NCI-H82 treated with DMSO at 0.1 percent for 48 hours (cell line): ENCODE data around the gene ATOH8.

ENCODE experiments used
- DNase-seq: peaks from one replicate; lab custom pipeline; 2025; ENCODE audit not compliant: unreplicated experiment; lab: John Stamatoyannopoulos, UW

Gene ATOH8

DNA sequence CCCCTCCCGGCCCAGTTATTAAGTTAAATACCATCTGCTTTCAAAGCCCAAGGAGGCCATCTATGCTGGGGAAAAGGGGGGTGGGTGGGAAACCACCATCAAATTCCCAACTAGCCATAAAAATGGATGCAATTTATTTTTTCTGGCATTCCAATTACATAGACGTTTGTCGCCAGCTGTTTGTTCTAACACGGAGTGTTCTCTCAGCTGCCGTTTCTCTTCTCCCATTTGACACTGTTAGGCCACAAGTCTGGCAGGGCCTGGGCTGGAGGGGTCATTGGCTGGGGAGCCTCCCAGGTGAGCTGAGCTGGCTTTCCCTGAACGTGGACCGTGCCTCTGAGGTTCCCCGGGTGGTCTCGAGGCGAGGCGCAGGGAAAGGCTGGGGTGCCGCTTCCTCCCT, 16.6 kb downstream of the ATOH8 start:
- no peak for DNase-seq

DNA sequence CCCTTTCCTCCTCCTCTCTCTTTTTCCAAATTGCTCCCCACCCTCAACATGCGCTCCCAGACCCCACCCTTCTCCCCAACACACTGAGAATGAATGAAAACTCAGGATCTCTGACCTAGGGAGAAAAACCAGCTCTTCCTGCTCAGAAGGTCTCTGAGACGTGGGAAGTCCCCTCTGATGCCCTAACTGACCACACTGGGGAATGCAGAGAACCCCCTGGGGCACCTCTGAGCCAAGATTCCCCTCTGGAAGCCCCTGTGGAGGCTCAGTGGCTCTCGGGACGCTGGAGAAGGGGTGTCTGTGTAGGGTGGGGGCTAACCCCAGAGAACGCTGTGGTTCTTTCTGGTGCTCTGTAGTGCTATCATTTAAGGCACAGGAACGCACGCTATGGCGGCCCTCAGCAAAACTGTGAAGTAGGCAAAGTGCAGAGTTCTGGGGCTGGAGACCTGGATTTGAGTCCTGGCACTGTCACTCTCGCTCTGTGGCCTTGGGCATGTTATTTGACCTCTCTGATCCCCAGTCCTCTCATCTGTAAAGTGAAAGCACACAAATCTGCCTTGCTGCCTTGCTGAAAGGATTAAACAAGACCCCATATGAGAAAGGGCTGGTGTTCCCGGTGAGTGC, 17.1 kb downstream of the ATOH8 start:
- no peak for DNase-seq

DNA sequence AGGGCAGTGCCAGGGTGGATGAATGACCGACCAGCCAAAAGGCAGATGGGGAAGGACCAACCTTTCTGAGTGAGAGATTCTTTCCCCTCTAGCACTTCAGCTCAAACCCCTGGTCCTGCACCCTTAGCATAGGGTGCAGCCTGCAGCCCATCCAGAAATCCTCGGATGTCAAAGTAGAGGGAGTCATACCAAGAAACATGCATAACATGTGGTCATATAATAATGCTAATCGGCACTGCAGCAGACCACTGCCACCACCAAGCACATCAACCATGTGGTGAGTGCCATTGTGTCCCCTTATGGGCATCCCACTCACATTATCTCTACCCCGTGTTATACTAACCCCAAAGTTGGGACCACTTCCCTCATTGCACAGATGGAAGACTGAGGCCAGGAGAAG, 17.7 kb downstream of the ATOH8 start:
- no peak for DNase-seq

DNA sequence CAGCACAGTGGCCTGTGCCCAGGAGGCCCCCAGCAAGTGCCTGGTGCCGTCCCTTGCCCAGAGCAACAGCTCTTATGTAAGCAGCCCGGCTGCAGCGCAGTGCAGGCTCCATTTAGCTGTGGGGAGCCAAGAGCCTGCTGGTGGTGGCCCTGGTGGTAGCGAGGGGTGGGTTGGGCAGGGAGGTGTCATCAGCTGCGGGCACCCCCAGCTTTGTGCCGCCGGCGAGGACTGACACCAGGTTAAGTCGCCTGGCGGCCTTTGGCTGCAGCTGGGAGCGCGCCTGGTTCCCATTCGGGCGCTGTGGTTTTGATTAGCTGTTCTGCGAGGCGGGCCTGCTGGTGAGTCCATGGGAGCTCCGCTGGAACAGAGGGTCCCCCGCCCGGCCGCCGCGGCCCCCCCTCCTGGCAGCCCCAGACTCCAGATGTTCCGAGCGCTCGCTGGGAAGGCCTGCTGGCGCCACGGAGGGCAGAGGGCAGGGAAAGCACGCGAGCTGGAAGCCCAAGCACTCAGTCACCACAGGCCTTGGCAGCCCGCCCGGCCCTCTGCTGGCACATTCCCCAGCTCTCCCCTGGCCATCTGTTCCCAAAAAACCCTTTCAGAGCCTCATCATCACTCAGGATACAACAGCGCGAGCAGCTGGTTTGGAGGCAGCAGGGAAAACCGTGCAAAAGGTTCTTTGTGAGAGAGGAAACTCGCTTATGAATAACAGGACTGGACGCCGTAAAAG, 18.4 kb downstream of the ATOH8 start:
- peak; percentile 99 for DNase-seq

DNA sequence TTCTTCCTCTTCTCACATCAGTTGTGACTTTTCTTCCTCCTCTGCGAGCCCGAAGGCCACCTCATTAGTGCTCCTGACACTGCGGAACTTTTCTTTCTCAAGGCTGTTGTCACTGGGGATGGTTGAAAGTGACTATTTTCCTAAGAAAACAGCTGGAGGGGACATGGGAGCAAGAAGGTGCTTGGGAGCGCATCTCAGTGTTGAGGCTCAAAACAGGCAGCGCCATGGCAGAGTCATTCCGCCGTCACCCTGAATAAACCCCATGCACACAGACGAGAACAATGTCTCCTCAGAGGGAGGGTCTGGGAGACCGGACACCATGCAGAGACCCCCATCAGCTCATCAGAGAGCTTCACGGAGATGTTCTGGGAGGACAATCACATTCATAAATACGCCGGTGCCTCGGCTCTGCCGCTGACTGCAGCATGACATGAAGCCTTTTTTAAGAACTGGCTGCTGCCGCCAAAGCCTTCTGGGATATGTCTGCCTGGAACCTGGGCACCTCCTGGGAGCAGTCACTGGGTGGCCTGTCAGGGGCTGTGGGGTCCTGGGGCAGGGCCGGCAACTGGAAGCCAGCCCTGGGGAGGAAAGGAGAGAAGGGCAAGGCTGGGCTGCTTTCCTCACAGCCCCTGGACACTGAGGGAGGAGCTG, 19.2 kb downstream of the ATOH8 start:
- DNase-seq = no peak

DNA sequence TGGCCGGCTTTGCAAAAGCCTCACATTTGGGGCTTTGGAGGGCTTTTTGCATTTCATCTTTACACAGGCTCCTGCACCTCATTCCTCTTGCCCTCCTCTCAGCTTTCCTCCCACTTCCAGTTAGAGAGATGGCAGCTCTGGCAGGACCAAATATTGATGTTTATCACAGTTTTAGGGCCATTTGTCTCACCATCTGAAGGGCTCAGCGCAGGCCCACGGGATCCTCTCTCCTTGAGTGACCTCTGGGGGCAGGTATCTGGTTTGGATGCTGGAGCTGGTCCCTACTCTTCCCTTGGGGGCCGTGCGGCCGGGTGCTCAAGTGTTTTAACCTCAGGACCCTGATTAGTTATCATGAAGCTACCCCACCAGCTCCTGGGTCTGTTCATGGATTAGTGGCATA, 19.9 kb downstream of the ATOH8 start:
- DNase-seq = no peak

DNA sequence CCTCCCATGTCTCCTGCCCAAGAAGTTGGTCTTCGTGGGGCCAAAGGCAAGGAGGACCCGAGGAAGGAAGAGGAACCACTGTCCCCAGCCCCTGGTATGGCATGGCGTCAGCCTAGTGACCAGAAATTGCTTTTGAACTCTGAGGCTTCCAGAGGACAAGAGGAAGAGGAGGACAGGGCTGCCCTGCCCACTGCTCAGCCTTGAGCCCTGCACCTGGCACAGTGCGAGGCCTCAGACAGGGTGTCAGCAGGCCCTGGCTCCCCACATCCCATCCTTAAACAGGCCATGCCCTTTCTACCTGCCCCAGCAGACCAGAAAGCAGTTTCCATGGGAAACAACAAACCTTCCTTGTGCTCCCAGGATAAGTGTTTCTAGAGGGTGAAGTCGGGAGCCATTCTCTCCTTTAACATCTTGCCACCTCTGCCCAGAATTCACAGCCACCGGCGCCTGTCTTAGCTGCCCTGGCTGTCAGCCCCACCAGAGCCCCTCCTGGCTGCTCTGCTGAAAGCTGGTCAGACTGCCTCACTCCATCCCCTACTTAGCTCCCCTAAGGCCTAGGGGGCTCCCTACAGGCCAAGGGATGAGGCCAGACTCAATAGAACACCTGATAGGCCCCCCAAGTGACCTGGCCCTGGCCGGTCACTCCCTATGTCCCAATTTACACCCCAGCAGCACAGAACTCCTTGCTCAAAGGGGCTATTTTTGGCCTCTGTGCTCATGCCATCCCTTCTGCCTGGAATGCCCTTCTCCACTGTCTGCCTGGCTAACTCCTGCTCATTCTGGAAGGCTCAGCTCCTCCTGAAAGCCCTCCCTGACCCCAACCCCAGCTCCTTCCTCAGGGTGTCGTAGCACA, 20.6 kb downstream of the ATOH8 start:
- DNase-seq = no peak

DNA sequence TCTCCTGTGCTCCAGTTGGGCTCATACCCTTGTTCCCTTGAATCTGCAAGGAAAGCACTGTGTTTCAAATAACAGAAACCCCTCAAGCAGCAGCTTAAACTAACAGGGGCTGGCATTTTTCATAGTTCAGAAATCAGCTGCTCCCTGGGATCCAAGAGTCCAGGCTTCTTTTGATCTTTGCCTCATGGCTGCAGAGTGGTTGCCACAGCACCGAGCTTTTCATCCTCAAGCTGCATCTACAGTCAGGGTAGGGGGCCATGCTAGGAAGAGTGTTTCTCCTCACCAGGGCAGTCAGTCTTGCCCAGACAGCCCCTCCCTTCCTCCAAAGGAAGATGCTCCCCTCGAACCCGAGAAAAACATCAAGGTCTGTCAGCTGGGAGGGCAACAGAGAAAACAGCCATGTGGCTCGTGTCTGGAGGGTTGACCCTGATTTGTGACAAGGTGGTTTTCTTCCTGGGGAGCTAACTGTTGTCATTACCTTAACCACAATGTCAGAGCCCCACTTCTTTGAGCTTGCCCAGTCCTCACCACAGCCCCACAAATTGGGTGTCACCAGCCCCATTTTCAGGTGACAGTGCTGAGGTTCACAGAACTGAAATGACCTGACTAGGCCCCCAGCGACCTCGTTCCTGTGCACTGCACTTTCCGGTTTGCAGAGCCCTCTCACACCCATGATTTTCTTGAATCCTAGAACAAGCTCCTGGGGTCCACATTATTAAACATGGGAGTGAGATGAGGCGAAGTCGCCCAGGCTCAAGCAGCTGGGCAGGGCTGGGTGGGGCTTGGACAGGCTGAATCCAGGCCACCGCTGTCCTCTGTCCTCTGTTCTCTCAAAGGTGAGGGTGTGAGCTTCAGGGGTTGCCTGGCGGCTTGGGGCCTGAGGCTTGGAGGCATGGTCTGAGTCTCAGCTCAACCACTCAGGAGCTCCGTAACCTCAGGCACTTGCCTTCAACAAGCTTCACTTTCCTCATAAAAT, 21.9 kb downstream of the ATOH8 start:
- DNase-seq = no peak

DNA sequence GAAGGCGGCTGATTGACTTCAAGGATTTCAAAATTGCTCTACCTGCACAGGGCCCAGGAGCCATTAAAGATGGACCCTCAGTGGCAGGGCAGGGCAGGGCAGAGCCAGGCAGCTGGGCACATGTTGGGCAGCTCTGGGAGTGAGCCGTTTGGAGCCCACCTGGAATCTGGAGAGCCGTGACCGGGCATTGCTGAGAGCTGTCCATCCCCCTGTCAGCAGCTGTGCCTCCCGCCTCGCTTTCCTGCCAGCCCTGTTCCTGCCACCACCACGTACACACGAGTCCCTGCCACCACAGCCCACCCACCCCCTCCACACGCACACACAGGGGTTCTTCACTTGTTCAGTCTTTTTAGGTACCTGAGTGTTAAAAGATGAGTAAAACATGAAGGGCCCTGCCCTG, 22.9 kb downstream of the ATOH8 start:
- DNase-seq = no peak

DNA sequence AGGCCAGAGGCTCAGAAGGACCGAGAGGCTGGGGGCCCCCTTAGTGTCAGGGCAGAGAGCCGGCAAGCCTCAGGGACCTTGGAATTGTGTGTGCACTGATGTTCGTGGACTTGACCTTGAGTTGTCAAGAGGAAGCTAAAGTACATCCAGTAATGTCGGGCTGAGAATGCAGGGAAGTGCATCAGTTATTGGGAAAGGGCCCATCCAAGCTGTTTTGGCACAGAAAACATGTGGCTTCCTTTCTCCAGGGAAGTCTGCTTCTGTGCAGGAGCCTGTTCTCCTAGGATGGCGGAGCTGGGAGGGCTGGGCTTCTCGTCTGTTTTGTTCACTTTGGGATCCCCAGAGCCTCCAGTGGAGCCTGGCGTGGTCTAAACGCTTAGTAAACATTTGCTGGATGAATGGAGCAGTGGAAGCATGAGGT, 23.7 kb downstream of the ATOH8 start:
- DNase-seq = no peak

DNA sequence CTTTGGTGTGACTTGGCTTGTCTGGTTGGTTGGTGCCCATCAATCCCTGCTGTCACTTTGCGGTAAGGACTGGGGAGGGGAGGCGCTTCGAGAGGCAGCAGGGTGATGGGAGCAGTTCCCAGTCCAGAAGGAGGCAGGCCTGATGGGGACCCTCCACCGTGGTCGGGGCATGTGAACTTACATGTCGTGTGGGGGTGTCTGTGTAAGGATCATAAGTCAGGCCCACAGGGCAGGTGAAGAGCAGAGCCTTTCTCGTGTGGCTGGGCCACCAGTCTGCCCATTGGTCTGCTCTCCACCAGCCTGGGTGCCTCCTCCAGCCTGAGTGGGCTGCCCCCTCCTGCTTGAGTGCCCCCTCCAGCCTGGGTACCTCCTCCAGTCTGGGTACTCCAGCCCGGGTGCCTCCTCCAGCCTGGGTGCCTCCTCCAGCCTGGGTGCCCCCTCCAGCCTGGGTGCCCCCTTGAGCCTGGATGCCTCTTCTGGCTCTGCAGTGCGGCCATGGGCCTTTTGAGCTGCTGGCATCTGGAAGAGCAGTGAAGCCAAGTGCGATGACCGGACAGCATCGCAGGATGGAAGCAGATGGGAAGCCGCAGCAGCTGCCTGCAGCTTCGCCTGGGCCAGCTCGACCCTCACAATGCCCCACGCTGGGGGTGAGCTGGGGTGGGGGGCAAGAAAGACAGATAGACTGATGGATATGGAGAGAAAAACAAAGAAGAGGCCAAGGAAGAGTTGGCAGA, 25.0 kb downstream of the ATOH8 start:
- DNase-seq = no peak

DNA sequence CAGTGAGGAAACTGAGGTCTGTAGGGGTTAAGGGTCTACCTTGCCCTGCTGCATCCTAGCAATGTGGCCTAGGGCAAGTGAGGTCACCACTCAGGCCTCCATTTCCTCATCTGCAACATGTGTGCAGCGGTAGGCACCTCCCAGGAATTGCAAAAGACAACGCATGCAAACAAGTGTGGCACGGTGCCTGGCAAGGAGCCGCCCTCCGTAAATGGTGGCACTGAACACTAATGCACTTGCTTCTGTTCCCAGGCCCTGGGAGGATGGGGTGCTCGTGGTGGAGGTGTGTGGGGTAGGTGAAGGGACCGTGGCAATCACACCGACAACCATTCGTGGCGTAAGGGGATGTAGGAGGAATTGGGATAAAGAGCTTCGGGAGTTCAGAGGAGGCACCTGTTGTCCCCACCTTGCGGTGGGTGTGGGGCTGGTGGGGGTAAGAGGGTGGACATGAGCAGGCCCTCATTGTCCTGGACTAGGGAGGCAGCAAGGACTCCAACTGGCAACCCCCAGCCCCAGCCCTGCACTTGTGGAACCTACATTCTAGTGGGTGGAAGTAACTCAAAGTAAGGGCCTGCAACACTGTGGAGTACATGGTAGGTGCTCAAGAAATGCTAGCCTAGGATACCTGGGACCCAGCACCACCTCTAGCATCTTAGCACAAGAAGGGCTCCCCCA, 26.0 kb downstream of the ATOH8 start:
- DNase-seq = no peak

DNA sequence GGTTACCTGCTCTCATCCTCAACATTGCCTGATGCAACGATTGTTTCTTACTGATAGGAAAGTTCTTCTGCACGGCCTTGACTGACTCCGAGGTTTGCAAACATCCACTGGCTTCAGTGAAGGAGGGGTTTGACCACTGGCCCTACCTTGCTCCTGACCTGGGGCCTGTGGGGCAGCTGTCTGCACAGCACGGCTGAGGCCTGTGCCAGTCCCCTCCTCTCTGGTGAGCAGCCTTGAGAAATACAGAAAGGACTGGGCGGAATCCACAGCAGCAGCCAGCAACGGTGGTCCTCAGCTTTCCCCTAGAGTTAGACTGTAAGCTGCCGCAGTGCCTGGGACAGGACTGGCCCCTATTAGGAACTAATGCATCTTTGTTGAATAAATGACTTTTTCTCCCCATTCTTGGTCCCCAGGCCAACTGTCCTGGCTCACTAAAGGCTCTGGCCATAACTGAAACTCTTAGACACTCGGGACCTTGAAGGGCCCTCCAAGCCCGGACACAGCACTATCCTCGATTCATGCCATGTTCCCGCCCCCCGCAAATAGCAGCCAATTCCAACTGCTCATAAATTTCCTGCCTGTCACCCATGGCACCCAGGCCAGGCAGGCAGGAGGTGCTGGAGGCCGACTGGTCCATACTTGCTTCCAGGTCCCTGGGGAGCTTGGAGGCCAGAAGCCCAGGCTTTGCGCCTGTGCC, 26.7 kb downstream of the ATOH8 start:
- no peak for DNase-seq

DNA sequence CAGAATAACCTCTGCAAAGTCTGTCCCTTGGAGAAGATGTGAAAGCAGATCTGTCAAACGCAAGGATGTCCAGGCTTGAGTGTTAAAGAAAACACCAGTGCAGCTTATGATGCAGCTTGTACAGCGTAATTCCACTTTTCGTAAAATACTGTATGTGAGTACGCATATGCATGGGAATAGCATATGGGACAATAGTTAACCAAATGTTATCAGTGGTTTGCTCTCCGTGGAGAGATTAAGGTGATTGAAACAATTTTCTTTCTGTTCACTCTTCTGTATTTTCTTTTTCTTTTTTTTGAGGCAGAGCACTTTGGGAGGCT, 27.2 kb downstream of the ATOH8 start:
- DNase-seq = no peak

DNA sequence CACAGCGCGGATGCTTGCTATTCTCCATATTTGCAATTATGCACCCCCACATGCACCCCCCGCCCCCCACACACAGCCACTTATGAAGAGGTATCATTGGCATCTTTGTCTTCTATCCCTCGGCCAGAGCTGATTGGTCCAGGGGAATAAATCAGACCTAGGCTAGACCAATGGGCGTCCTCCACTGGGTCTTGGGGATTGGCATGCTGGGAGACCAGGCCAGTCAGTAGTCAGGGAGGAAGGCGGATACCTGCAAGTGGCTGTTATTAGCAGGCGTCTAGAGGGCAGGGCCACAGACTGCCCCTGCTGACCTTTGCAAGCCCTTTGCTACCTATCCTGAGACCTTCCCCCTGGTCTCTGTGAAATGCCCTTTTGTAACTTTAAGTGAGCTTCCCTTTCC, 30.0 kb downstream of the ATOH8 start:
- DNase-seq = no peak

DNA sequence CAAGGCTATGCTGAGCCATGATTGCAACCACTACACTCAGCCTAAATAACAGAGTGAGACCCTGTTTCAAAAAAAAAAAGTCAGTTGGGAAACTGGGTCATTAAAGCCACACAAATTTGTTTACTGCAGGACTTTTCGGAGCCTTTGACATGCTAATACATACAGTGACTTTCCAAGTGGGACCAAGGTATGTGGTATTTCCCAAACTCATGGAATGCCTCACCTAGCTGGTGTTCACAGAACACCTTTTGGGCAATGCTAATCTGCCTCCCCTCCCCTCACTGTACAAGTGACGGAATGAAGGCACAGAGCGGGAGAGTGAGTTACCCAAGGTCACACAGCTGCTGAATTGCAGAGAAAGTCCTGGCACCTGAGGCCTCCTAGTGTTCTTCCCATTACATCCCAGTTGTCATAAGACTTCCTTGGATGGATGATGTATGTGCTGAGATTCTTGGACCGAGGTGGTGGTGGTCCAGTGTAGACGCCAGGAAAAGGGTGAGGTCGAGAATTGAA, 30.7 kb downstream of the ATOH8 start:
- DNase-seq = no peak

DNA sequence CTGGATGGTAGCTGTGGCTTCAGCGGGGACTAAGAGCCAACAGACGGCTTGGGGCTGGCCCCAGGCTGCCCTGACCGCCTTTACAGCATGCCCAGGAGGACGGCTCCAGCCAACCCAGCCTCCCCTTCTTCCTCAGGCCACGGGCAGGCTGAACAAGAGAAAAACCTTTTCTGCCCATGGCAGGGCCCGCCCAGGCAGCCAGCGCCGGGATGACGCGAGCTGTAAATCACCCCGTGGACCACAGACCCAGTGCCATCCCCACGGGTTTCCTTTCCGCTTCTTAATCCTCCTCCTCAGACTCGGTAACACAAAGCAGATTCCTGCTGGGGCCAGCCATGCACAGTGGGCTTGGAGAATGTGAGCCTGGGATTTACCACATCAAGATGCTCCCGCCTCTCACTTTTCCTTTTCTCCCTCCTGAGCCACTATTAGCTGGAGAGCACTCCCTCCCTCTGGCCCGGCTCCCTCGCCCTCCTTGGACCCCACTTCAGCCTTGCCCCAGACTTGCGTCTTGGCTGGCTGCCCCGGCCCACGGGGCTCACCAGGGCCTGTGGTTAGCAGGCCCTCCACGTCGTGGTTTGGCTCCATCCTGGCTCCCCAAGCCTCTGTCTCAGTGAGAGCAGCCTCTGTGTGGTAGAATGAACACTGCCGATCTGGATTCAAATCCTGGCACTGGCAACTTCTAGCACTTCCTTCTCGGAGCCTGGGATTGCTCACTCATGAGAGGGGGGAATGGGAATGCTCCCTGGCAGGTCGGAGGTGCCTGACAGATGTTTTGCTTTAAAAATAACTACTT, 31.4 kb downstream of the ATOH8 start:
- no peak for DNase-seq

DNA sequence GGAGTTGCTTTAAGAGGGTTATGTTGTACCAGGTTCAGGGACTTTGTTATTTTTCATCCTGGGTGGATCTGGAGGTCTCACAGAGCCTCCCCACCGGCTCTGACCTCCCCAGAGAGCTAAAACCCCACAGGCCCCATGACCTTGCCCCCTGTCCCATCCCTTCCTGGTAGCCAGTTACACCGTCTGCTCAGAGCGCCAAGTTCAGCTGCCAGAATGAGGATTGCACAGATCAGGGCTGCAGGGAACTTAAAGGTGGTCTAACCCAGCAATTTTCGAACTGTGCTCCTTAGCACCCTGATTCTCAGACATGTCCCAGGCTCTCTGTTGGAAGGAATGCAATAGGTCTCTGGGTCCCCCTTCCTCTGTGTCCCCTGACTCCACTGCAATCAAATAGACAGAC, 32.1 kb downstream of the ATOH8 start:
- no peak for DNase-seq
